Osteoblast (primary cell): ENCODE results near the gene ZBTB7C. TPM values are rescaled to one million over a fixed set of nuclear protein-coding genes. Genes with fewer than 3 reads are reported as not detected.

Experiments used
- DNase-seq: peaks from one replicate; pipeline ENCODE4 v3.0.0; 2011; ENCODE audit warnings: low spot score, mixed read lengths; ENCODE audit not compliant: insufficient read length; ENCODE audit errors: missing footprints
- H2AFZ ChIP-seq: 2 replicates; pipeline ENCODE4 v1.6.0; 2011; ENCODE audit warnings: mild to moderate bottlenecking, low read length
- H3K27ac ChIP-seq: 2 replicates; pipeline ENCODE4 v1.5.1; 2011; ENCODE audit warnings: mild to moderate bottlenecking, low read depth, low read length, moderate library complexity
- H3K27me3 ChIP-seq: 2 replicates; pipeline ENCODE4 v1.6.0; 2012; ENCODE audit warnings: mild to moderate bottlenecking, control low read depth, inconsistent platforms, low read length, moderate library complexity; ENCODE audit not compliant: insufficient read depth
- H3K36me3 ChIP-seq: 2 replicates; pipeline ENCODE4 v1.5.1; 2011; ENCODE audit warnings: mild to moderate bottlenecking, low read length, control low read depth, moderate library complexity; ENCODE audit not compliant: insufficient read depth
- H3K4me1 ChIP-seq: 2 replicates; pipeline ENCODE4 v1.5.1; 2011; ENCODE audit warnings: mild to moderate bottlenecking, low read length, control low read depth, moderate library complexity; ENCODE audit not compliant: insufficient read depth
- H3K4me2 ChIP-seq: 2 replicates; pipeline ENCODE4 v1.6.0; 2011; ENCODE audit warnings: mild to moderate bottlenecking, low read length; ENCODE audit not compliant: insufficient read depth
- H3K4me3 ChIP-seq: fragments of 200-600 bp; sonication (generic); 3 replicates; pipeline ENCODE4 v1.5.1; 2012; ENCODE audit warnings: mild to moderate bottlenecking, low read length, inconsistent platforms; ENCODE audit not compliant: insufficient read depth
- H3K79me2 ChIP-seq: 2 replicates; pipeline ENCODE4 v1.6.0; 2012; ENCODE audit warnings: mild to moderate bottlenecking, low read length, control low read depth, inconsistent platforms; ENCODE audit not compliant: insufficient read depth
- H3K9me3 ChIP-seq: 2 replicates; pipeline ENCODE4 v1.5.1; 2011; ENCODE audit warnings: low read depth, low read length, control low read depth
- H4K20me1 ChIP-seq: 2 replicates; pipeline ENCODE4 v1.6.0; 2012; ENCODE audit warnings: mild to moderate bottlenecking, low read length, control low read depth; ENCODE audit not compliant: insufficient read depth
- total RNA-seq: library from RNA; depleted of rRNA; stranded (reverse); fragments of >200 nt; gene quantifications from 2 replicates; pipeline ENCODE4 v1.2.3, GENCODE V29; 2012
- TF ChIP-seq, protein P1 (sequence below): IDR thresholded peaks from 2 replicates; pipeline ENCODE4 v1.5.1; 2011; ENCODE audit warnings: mild to moderate bottlenecking, low read depth, low read length, moderate library complexity; ENCODE audit errors: extremely low read depth

The ZBTB7C gene
- total RNA-seq, 1 donor: 0.36 TPM

DNA sequence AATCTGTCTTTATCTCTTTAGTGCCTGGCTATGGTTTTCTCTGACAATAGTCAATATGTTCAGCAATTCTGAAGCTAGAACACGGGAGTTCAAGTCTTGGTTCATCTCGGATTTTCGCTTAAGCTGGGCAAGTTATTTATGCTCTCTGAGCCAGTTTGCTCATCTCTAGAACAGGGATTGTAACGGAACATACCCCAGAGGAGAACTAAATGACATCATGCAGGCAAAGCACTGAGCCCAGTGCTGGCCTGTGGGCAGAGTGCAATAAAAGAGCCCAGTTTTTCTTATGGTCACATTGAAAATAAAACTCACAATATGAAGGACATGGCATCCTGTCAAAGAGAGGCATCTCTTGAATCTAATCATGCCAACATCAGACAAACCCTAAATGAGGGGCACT lies 143.9 kb downstream of the ZBTB7C start:
- TF ChIP-seq, protein P1, sequence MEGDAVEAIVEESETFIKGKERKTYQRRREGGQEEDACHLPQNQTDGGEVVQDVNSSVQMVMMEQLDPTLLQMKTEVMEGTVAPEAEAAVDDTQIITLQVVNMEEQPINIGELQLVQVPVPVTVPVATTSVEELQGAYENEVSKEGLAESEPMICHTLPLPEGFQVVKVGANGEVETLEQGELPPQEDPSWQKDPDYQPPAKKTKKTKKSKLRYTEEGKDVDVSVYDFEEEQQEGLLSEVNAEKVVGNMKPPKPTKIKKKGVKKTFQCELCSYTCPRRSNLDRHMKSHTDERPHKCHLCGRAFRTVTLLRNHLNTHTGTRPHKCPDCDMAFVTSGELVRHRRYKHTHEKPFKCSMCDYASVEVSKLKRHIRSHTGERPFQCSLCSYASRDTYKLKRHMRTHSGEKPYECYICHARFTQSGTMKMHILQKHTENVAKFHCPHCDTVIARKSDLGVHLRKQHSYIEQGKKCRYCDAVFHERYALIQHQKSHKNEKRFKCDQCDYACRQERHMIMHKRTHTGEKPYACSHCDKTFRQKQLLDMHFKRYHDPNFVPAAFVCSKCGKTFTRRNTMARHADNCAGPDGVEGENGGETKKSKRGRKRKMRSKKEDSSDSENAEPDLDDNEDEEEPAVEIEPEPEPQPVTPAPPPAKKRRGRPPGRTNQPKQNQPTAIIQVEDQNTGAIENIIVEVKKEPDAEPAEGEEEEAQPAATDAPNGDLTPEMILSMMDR: no peak
- no peak overlapping the region for H3K27ac ChIP-seq

DNA sequence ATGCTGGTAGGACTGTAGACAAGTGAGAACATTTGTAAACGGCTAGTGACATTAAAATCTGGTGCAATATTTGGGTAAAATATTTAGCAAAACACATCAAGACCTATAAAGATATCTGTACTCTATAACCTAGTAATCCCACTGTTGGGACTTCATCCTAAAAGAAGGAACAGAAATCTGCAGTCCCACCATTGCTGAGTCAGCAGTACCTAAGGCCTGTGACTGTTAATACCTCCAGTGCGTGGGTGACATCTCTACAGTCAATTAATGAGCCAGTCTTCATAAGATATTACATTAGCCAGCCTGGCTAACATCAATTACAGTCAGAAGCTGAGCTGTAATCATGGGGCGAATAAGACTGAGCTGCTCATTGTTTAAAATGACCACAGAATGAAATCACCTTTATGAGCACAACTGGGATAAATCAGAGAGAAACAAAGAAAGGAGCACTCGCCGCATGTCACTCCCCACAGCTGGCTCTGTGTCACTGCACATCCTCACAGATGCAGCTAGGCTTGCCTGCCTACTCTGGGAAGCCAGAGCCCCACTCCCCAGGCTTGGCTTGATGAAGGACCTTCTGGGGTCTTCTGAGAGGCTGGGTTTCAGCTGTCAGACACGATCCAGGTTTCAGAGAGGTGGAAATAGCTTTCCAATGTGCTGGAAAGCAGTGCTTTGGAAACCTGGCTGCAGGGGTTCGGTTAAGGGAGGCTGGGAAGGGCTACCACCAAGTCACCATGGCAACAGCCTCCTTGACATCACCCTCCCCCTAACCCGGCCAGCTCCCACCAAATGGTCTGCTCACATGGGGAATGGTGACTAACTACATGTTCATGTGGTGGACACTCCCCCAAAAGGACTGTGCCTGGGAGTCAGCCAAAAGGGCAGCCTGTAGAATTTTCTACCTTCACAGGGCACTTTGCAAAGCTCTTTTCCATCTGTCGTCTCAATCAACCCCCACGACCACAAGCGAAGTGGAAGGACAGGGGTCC lies 145.0 kb downstream of the ZBTB7C start:
- Histone ChIP-seq H3K4me3 (no peak overlapping the region), H3K27ac (no peak overlapping the region), H3K4me2 (no peak overlapping the region), H3K27me3 (no peaks in the 10 kb centered on the region), H2AFZ (no peak overlapping the region), H3K4me1 (no peaks in the 10 kb centered on the region), H3K9me3 (no peaks in the 10 kb centered on the region), H4K20me1 (no peaks in the 10 kb centered on the region), H3K79me2 (no peaks in the 10 kb centered on the region), H3K36me3 (no peaks in the 10 kb centered on the region)
- no peak for DNase-seq
- TF ChIP-seq, protein P1: no peak

More for the DNA sequence above, 143.9 kb downstream of the ZBTB7C start:
- DNase-seq: no peak
- no peaks in the 10 kb centered on the region for H4K20me1 ChIP-seq
- H2AFZ ChIP-seq: no peak overlapping the region
- H3K27me3 ChIP-seq: no peaks in the 10 kb centered on the region
- H3K36me3 ChIP-seq: no peaks in the 10 kb centered on the region
- H3K4me3 ChIP-seq: no peak overlapping the region
- H3K79me2 ChIP-seq: no peaks in the 10 kb centered on the region
- H3K4me2 ChIP-seq: no peak overlapping the region
- H3K4me1 ChIP-seq: no peaks in the 10 kb centered on the region
- H3K9me3 ChIP-seq: no peaks in the 10 kb centered on the region

DNA sequence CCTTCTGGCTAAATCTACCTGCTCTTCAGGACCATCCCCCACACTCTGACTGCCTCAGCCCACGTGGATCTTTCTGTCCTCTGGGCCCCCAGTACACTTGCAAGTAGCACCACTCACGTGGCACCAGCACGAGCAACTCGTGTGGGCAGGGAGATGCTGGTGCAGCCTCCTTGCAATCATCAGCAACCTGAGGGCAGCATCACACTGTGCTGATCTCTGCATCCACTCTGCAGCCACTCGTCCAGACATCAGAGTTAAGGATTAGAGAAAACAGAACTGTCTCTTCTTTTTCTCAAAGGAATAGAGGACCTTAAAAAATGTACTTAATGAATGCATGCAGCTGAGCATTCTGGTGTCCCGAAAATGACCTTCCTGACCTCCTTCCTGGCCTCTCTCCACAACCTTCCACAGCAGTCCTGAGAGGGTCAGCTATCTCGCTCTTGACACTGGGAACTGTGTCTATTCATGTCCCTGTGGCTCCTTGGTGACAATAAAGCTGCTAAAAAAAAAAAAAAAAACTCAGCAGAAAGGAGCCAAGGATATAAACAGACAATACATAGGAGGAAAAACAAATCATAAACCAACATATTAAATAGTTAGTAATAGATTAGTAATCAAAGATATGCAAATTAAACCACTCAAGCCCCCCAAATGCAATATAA lies 145.9 kb downstream of the ZBTB7C start:
- Histone ChIP-seq H2AFZ (no peak overlapping the region), H3K9me3 (no peaks in the 10 kb centered on the region), H3K79me2 (no peaks in the 10 kb centered on the region), H3K36me3 (no peaks in the 10 kb centered on the region), H3K4me1 (no peaks in the 10 kb centered on the region), H3K27ac (no peak overlapping the region), H3K4me3 (no peak overlapping the region), H3K4me2 (no peak overlapping the region), H4K20me1 (no peaks in the 10 kb centered on the region), H3K27me3 (no peaks in the 10 kb centered on the region)
- TF ChIP-seq, protein P1: no peak
- no peak for DNase-seq

DNA sequence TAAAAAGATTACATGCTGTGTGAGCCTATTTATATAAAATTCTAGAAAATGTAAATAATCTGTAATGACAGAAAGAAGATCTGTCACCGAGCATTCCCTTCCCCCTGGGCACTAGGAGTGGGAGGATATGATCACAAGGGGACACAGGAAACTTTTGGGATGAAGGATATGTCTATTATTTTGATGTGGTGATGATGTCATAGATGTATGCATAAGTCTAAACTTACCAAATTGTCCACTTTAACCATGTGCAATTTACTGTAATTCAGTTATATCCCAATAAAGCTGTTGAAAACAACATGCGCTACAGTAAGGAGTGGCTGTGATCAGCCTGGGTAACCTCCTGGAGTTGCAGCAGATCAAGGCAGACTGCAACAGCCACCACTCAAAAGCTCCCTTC lies 148.9 kb downstream of the ZBTB7C start:
- Histone ChIP-seq H3K79me2 (no peaks in the 10 kb centered on the region), H4K20me1 (no peaks in the 10 kb centered on the region), H3K4me2 (no peak overlapping the region), H3K9me3 (no peaks in the 10 kb centered on the region), H2AFZ (no peak overlapping the region), H3K4me1 (no peaks in the 10 kb centered on the region), H3K27ac (no peak overlapping the region), H3K27me3 (no peaks in the 10 kb centered on the region), H3K36me3 (no peaks in the 10 kb centered on the region), H3K4me3 (no peak overlapping the region)
- no peak for DNase-seq
- TF ChIP-seq, protein P1: no peak
